K562 (cell line): Measurements from ENCODE around the gene SEC14L1. TPM values are rescaled to one million over a fixed set of nuclear protein-coding genes. Genes with fewer than 3 reads are reported as not detected.

ENCODE experiments used
- ATAC-seq: fragments of 200-7000 bp; cut with Tn5 transposase; 3 replicates; pipeline ENCODE4 v1.9.1; 2020; ENCODE audit warnings: moderate library complexity
- BruUV-seq: library from RNA; stranded (reverse); fragments of 400-500 nt; replicated peaks from 2 replicates; lab custom pipeline; 2021; lab: Mats Ljungman, UMichigan
- CTCF ChIA-PET: fragments of 300-600 bp; formaldehyde crosslinking; extraction: SDS; loops from one replicate; lab custom pipeline; 2021; ENCODE audit warnings: low intra/inter-chr PET ratio; lab: Yijun Ruan, JAX
- POLR2A ChIA-PET: fragments of 300-600, 350-650 bp; sonication (Branson Sonifier 250); formaldehyde crosslinking; extraction: SDS; loops from one replicate; lab custom pipeline; 2021; ENCODE audit warnings: antibody characterized with exemption, inconsistent platforms; lab: Yijun Ruan, JAX
- DNase-seq, 4 experiments: peaks; one replicate each; pipeline versions ENCODE4 v3.0.0 to v3.0.0-alpha.2; 2011 to 2018; ENCODE audit warnings: low spot score in 3 of 4, mixed read lengths in 3 of 4; ENCODE audit errors: extremely low read depth in 1 of 4
- FAIRE-seq: peaks from 2 replicates; lab custom pipeline; 2011; peaks lifted over from hg19 to GRCh38; lab: Jason Lieb, UNC
- H2AFZ ChIP-seq: 2 replicates; pipeline ENCODE4 v1.6.0; 2011; ENCODE audit warnings: low read depth, low read length, control low read depth, inconsistent platforms
- H3K27ac ChIP-seq: fragments of 200-600 bp; 3 replicates; pipeline ENCODE4 v1.8.0; 2011; ENCODE audit warnings: low read depth, mild to moderate bottlenecking, control low read depth, inconsistent platforms, low read length, moderate library complexity, mixed read lengths; ENCODE audit errors: extremely low read depth
- H3K27me3 ChIP-seq, 2 experiments: fragments of 300-600 bp in 1 of 2; 2 replicates in 1 of 2; 3 replicates in 1 of 2; pipeline versions ENCODE4 v1.6.0 to v1.8.0; 2011; ENCODE audit warnings: inconsistent platforms in 2 of 2, low read length in 2 of 2, mild to moderate bottlenecking in 1 of 2, mixed read lengths in 1 of 2, moderate library complexity in 1 of 2; ENCODE audit not compliant: control insufficient read depth in 2 of 2, insufficient read depth in 2 of 2
- H3K36me3 ChIP-seq: fragments of 300-600 bp; 3 replicates; pipeline ENCODE4 v1.8.0; 2011; ENCODE audit warnings: mild to moderate bottlenecking, low read length, inconsistent platforms; ENCODE audit not compliant: control insufficient read depth, insufficient read depth
- H3K4me1 ChIP-seq, 2 experiments: fragments of 200-600 bp in 1 of 2; replicated peaks in 1 of 2; 2 replicates in 1 of 2; 3 replicates in 1 of 2; pipeline versions ENCODE4 v1.5.1 to v1.8.0; 2011; ENCODE audit warnings: inconsistent platforms in 2 of 2, low read length in 2 of 2, mild to moderate bottlenecking in 1 of 2, mixed read lengths in 1 of 2, moderate library complexity in 1 of 2; ENCODE audit not compliant: control insufficient read depth in 2 of 2, insufficient read depth in 2 of 2
- H3K4me2 ChIP-seq: 2 replicates; pipeline ENCODE4 v1.6.1; 2011; ENCODE audit warnings: low read length, control low read depth, inconsistent platforms, mixed read lengths; ENCODE audit not compliant: insufficient read depth
- H3K4me3 ChIP-seq: fragments of 200-600 bp; sonication (generic), shearing (Covaris generic); 2 replicates; pipeline ENCODE4 v1.5.1; 2016; ENCODE audit warnings: control low read depth, inconsistent platforms
- H3K79me2 ChIP-seq: fragments of 200-600 bp; 3 replicates; pipeline ENCODE4 v1.8.0; 2011; ENCODE audit warnings: low read length, inconsistent platforms; ENCODE audit not compliant: control insufficient read depth, insufficient read depth
- H3K9ac ChIP-seq, 2 experiments: 2 replicates each; pipeline versions ENCODE4 v1.6.0 to v1.6.1; 2011; ENCODE audit warnings: low read depth in 2 of 2, low read length in 2 of 2, control low read depth in 1 of 2, inconsistent platforms in 1 of 2, mild to moderate bottlenecking in 1 of 2, mixed read lengths in 1 of 2; ENCODE audit not compliant: insufficient read depth in 1 of 2
- H3K9me1 ChIP-seq: one replicate; pipeline ENCODE4 v1.6.0; 2011; ENCODE audit warnings: inconsistent platforms, mild to moderate bottlenecking, low read length, moderate library complexity; ENCODE audit not compliant: control insufficient read depth, insufficient read depth
- H3K9me3 ChIP-seq: replicated peaks from 2 replicates; pipeline ENCODE4 v1.5.1; 2011; ENCODE audit warnings: low read depth, low read length, inconsistent platforms; ENCODE audit not compliant: control insufficient read depth, insufficient read depth
- H4K20me1 ChIP-seq: replicated peaks from 2 replicates; pipeline ENCODE4 v1.6.1; 2011; ENCODE audit warnings: low read length, inconsistent platforms, mixed read lengths; ENCODE audit not compliant: control insufficient read depth, insufficient read depth
- CBFA2T2 ChIP-seq: fragments of 450-650 bp; conservative IDR thresholded peaks from 2 replicates; pipeline ENCODE4 v1.6.1; 2017; ENCODE audit warnings: mild to moderate bottlenecking
- FOXJ2 ChIP-seq: fragments of 200-800 bp; sonication (Bioruptor generic); IDR thresholded peaks from 2 replicates; pipeline ENCODE4 v1.6.1; 2016; ENCODE audit warnings: missing genetic modification characterization, missing compliant biosample characterization
- FUS ChIP-seq: fragments of 200-400 bp; formaldehyde crosslinking; optimal IDR thresholded peaks from 2 replicates; pipeline ENCODE3; 2017; ENCODE audit warnings: low read depth, low read length
- KDM4B ChIP-seq, 2 experiments: fragments of 450-650 bp in 1 of 2; sonication (generic) in 1 of 2; IDR thresholded peaks; 2 replicates each; pipeline ENCODE4 v1.6.1; 2016 to 2017; ENCODE audit warnings: borderline replicate concordance in 2 of 2, antibody characterized with exemption in 1 of 2, low read depth in 1 of 2, mild to moderate bottlenecking in 1 of 2
- NEUROD1 ChIP-seq: fragments of 150-350 bp; IDR thresholded peaks from 2 replicates; pipeline ENCODE4 v1.6.1; 2014; ENCODE audit warnings: borderline replicate concordance, low read length, low read depth; ENCODE audit not compliant: partially characterized antibody
- PTTG1 ChIP-seq: fragments of 450-650 bp; IDR thresholded peaks from 2 replicates; pipeline ENCODE4 v1.6.1; 2016; ENCODE audit warnings: low read depth, mild to moderate bottlenecking, missing genetic modification characterization, missing compliant biosample characterization
- RAD21 ChIP-seq, 2 experiments: fragments of 250-450 bp in 1 of 2; fragments of 450-650 bp in 1 of 2; sonication (Bioruptor Pico) in 1 of 2; formaldehyde crosslinking in 1 of 2; IDR thresholded peaks in 1 of 2; conservative IDR thresholded peaks in 1 of 2; 2 replicates each; pipeline versions ENCODE4 v1.4.0 to v1.8.0; 2020 to 2022; ENCODE audit warnings: mild to moderate bottlenecking in 2 of 2, moderate library complexity in 1 of 2
- RFX7 ChIP-seq: fragments of 250-450 bp; sonication (Bioruptor Pico); IDR thresholded peaks from 2 replicates; pipeline ENCODE4 v1.5.1; 2021; ENCODE audit warnings: mild to moderate bottlenecking
- SAFB ChIP-seq: fragments of 200-400 bp; formaldehyde crosslinking; IDR thresholded peaks from 2 replicates; pipeline ENCODE4 v1.6.1; 2017; ENCODE audit warnings: low read depth, low read length, borderline replicate concordance
- TCF3 ChIP-seq: sonication (generic); formaldehyde crosslinking; IDR thresholded peaks from 2 replicates; pipeline ENCODE4 v1.4.0; 2020; ENCODE audit warnings: mild to moderate bottlenecking, missing genetic modification reagents
- ZNF12 ChIP-seq: sonication (generic); formaldehyde crosslinking; IDR thresholded peaks from 2 replicates; pipeline ENCODE4 v1.4.0; 2020; ENCODE audit warnings: mild to moderate bottlenecking, missing genetic modification reagents
- ZNF445 ChIP-seq: fragments of 250-450 bp; sonication (Bioruptor Pico); IDR thresholded peaks from 2 replicates; pipeline ENCODE4 v1.4.0; 2020; ENCODE audit warnings: low read depth, mild to moderate bottlenecking, moderate library complexity
- WGBS: fragments of 100-300 bp; shearing (Covaris generic); methylation state at CpG from one replicate; pipeline ENCODE4 v1.1.6; 2016; ENCODE audit warnings: low coverage, mixed read lengths; ENCODE audit not compliant: insufficient coverage; ENCODE audit errors: missing lambda C conversion rate; 5-methylcytosine and 5-hydroxymethylcytosine counted together
- in situ Hi-C: fragments of 300-500 bp; cut with MboI; formaldehyde crosslinking; loops from 4 replicates; pipeline ENCODE4 v1.15.0; 2018; ENCODE audit warnings: inconsistent platforms, mixed read lengths
- intact Hi-C: fragments of 100-400 bp; cut with micrococcal nuclease; formaldehyde crosslinking; loops from 2 replicates; pipeline ENCODE4 v1.14.2; 2022
- polyA plus RNA-seq, 8 experiments: library from polyadenylated mRNA; depleted of rRNA in 4 of 8; stranded (reverse) in 5 of 8; unstranded in 3 of 8; fragments of >200 nt; fragmentation: Nextera tagmentation in 2 of 8; fragmentation: Illumina TruSeq in 1 of 8; extraction: Ambion mirVana in 2 of 8; extraction: Trizol in 1 of 8; gene quantifications; 2 replicates each; pipeline versions ENCODE4 v1.2.1 to v1.2.3, GENCODE V29; 2011 to 2014; ENCODE audit warnings: inconsistent platforms in 1 of 8, missing spikeins in 1 of 8
- total RNA-seq, 7 experiments: library from RNA; depleted of rRNA in 6 of 7; stranded (reverse); fragments of >200 nt in 6 of 7; fragmentation: Illumina TruSeq in 2 of 7; extraction: Trizol in 2 of 7; gene quantifications; 2 replicates each; pipeline versions ENCODE4 v1.2.1 to v1.2.3, GENCODE V29; 2011 to 2021; ENCODE audit warnings: low replicate concordance in 1 of 7
- TF ChIP-seq, protein P1 (sequence below): fragments of 250-450 bp; sonication (Bioruptor Pico); IDR thresholded peaks from 2 replicates; pipeline ENCODE4 v1.6.1; 2021; ENCODE audit warnings: mild to moderate bottlenecking
- TF ChIP-seq, protein P2 (sequence below): fragments of 250-450 bp; sonication (Bioruptor Pico); IDR thresholded peaks from 2 replicates; pipeline ENCODE4 v1.5.1; 2021; ENCODE audit warnings: mild to moderate bottlenecking
- TF ChIP-seq, protein P3 (sequence below): fragments of 450-650 bp; conservative IDR thresholded peaks from 2 replicates; pipeline ENCODE4 v1.6.1; 2016; ENCODE audit warnings: missing genetic modification characterization, low read depth, mild to moderate bottlenecking, control low read depth, missing compliant biosample characterization
- TF ChIP-seq, protein P4 (sequence below): conservative IDR thresholded peaks from 2 replicates; pipeline ENCODE4 v1.6.1; 2011; ENCODE audit warnings: low read depth, mild to moderate bottlenecking, low read length; ENCODE audit not compliant: control insufficient read depth

SEC14L1 gene
- total and polyA plus RNA-seq, 9 of the 15 experiments (the other 6 are each of a cell fraction or from before 2014, with no cell fraction given): 3.1 to 39.7 (median 15.2) TPM

DNA sequence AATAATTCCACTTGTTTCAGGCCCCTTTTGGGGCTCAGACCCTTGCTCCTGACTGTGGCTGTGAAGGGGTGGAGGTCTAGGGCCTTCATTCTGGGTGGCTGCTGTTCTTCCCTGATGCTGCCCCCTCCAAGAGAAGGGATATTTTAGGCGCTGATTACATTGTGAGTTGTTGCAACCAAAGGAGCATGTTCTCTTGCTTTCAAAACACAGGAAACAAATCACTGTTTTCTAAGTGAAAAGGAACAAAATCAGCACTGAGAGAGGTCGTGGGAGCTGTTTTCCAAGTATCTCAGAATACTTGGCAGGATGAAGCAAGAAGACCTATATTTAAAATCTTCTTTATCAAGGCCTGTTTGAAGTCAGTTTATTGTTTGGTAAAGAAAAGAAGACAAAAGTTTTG lies 25.3 kb upstream of the SEC14L1 start (continued):
- no peak for TF ChIP-seq RAD21 (CRISPR knock-in tag; conservative IDR thresholded peaks at IDR 0.05 in 1 of 2, IDR thresholded peaks at IDR 0.05 in 1 of 2)
- TF ChIP-seq SAFB: no peak
- no peak for TF ChIP-seq TCF3
- TF ChIP-seq ZNF445 (CRISPR knock-in tag): no peak
- TF ChIP-seq, protein P1, sequence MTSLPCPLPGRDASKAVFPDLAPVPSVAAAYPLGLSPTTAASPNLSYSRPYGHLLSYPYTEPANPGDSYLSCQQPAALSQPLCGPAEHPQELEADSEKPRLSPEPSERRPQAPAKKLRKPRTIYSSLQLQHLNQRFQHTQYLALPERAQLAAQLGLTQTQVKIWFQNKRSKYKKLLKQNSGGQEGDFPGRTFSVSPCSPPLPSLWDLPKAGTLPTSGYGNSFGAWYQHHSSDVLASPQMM: no peak
- TF ChIP-seq, protein P2, sequence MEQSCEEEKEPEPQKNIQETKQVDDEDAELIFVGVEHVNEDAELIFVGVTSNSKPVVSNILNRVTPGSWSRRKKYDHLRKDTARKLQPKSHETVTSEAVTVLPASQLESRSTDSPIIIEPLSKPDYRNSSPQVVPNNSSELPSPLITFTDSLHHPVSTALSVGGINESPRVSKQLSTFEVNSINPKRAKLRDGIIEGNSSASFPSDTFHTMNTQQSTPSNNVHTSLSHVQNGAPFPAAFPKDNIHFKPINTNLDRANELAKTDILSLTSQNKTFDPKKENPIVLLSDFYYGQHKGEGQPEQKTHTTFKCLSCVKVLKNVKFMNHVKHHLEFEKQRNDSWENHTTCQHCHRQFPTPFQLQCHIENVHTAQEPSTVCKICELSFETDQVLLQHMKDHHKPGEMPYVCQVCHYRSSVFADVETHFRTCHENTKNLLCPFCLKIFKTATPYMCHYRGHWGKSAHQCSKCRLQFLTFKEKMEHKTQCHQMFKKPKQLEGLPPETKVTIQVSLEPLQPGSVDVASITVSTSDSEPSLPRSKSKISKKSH: no peak
- TF ChIP-seq ZNF12: no peak
- TF ChIP-seq FOXJ2: no peak

DNA sequence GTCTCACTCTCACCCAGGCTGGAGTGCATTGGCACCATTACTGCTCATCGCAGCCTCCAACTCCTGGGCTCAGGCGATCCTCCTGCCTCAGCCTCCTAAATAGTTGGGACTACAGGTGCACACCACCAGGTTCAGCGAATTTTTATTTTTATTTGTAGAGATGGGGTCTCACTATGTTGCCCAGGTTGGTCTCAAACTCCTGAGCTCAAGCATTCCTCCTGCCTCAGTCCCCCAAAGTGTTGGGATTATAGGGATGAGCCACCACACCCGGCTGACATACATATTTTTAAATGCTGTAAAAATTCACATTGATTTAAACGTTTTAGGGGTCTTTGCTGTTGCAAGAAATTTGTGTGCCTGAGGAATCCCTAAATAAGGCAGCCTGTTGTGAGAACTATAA lies 24.8 kb upstream of the SEC14L1 start:
- Histone ChIP-seq H2AFZ (no peak overlapping the region), H3K9me3 (no peaks in the 10 kb centered on the region), H3K79me2 (no peaks in the 10 kb centered on the region), H3K4me3 (no peak overlapping the region), H3K27ac (no peak overlapping the region), H3K4me2 (no peak overlapping the region), H3K27me3 (no peaks in the 10 kb centered on the region), H4K20me1 (no peaks in the 10 kb centered on the region), H3K36me3 (no peaks in the 10 kb centered on the region; the same call in 2 of the 3 replicates), H3K4me1 (peaks cover 4 to 5% of the 10 kb centered on the region in 2 experiments; a peak in 3 of 5 replicates), H3K9me1 (no peaks in the 10 kb centered on the region), H3K9ac (no peak overlapping the region)
- intact Hi-C loops (no loop called here), in situ Hi-C loops (no loop called here)
- WGBS: 40% methylated on average over 4 of the region's 5 CpGs
- ATAC-seq: no peak
- no peak for DNase-seq
- ChIA-PET CTCF (no interaction called here), POLR2A (no interaction called here)
- no TSS peak for BruUV-seq
- no peak for FAIRE-seq
- no peak for TF ChIP-seq RFX7 (CRISPR knock-in tag)
- no peak for TF ChIP-seq KDM4B (IDR thresholded peaks at IDR 0.05; ENCODE audit: borderline replicate concordance in 2 of 2, low read depth in 1 of 2)
- TF ChIP-seq CBFA2T2: no peak
- no peak for TF ChIP-seq NEUROD1
- TF ChIP-seq FUS: no peak
- TF ChIP-seq, protein P3, sequence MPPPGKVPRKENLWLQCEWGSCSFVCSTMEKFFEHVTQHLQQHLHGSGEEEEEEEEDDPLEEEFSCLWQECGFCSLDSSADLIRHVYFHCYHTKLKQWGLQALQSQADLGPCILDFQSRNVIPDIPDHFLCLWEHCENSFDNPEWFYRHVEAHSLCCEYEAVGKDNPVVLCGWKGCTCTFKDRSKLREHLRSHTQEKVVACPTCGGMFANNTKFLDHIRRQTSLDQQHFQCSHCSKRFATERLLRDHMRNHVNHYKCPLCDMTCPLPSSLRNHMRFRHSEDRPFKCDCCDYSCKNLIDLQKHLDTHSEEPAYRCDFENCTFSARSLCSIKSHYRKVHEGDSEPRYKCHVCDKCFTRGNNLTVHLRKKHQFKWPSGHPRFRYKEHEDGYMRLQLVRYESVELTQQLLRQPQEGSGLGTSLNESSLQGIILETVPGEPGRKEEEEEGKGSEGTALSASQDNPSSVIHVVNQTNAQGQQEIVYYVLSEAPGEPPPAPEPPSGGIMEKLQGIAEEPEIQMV (tag): no peak
- TF ChIP-seq, protein P4, sequence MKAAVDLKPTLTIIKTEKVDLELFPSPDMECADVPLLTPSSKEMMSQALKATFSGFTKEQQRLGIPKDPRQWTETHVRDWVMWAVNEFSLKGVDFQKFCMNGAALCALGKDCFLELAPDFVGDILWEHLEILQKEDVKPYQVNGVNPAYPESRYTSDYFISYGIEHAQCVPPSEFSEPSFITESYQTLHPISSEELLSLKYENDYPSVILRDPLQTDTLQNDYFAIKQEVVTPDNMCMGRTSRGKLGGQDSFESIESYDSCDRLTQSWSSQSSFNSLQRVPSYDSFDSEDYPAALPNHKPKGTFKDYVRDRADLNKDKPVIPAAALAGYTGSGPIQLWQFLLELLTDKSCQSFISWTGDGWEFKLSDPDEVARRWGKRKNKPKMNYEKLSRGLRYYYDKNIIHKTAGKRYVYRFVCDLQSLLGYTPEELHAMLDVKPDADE: no peak
- no peak for TF ChIP-seq PTTG1 (tag)
